HG02763 (cell line): ENCODE results near the gene MRPL42.
"Not testable (repeated sequence)": the region's sequence is repeated elsewhere in the genome, so short reads cannot be mapped to it uniquely, and the experiment has no call there.

Experiments
- ATAC-seq: cut with Tn5 transposase; IDR thresholded peaks from one replicate; pipeline ENCODE4 v1.9.1; 2021; ENCODE audit warnings: mild to moderate bottlenecking, moderate library complexity; ENCODE audit not compliant: unreplicated experiment

Gene MRPL42

GRCh38 chr12:93443576-93443975, 23.7 kb upstream of the MRPL42 start:
- no peak for ATAC-seq

DNA sequence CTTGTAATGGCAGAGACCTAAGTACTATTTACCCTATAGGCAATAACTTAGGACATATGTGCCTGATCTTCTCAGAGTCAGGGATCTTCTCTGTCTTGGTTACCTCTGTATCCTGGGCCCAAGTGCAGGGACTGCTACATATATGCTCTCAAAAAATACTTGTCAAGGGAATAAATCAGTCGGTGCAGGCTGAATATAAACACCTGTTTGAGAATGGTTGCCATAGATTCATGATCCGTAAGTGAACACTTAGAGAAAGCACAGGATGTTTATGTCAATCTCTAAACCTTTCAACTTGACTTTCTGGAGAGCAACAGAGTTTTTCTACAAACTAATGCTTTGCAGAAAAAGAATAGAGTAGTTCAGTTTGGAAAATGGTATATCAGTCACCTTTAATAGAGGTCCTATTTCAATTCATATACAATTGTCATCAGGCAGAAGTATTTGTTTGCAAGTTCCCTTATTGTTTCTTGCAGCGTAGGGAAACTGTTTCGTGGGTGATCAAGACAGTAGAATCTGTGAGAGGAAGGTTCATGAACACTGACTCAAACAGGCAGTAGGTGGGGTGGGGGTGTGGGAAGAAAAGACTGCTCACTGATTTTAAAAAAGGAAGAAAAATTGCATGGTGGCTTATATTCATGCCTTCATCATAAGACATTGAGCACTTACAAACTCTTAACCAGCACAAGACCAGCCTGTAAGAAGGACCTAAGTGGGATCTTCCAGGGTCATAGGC, 19.6 kb upstream of the MRPL42 start:
- no peak for ATAC-seq

DNA sequence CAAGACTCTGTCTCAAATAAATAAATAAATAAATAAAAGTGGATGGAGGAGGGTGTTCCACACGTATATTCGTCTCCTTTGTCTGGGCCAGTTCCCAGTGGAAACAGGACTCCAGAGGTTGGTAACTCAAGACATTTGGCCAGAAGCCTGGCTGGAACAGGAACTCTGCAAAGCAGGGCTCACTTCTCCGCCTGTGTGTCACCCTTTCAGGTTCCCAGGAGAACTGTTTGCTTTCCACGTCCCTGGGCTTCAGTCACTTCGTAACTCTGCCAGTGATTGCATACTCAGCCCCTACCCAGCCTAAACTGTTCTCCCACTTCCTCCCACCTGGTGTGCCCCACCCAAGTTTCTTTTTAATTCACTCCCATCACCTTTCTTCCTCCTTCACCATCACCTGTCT, 18.5 kb upstream of the MRPL42 start:
- no peak for ATAC-seq

DNA sequence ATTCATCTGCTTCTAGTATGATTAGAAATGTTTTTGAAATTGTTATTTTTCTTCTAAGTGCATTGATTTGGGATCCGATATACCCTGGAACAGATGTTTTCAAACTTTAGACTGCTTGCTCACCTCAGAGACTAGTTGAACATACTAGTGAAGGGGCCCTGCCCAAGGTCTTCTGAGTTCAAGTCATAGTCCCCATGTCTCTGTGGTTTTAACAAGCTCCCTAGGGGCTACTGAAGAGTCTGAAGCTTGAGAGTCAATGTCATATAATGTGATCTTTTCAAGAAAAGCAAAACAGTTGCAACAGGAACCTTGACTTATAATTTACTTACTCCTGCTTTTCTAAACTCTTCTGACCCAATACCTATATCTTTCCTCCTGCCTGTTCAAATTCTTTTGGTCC, 18.0 kb upstream of the MRPL42 start:
- peak; percentile 67 for ATAC-seq

DNA sequence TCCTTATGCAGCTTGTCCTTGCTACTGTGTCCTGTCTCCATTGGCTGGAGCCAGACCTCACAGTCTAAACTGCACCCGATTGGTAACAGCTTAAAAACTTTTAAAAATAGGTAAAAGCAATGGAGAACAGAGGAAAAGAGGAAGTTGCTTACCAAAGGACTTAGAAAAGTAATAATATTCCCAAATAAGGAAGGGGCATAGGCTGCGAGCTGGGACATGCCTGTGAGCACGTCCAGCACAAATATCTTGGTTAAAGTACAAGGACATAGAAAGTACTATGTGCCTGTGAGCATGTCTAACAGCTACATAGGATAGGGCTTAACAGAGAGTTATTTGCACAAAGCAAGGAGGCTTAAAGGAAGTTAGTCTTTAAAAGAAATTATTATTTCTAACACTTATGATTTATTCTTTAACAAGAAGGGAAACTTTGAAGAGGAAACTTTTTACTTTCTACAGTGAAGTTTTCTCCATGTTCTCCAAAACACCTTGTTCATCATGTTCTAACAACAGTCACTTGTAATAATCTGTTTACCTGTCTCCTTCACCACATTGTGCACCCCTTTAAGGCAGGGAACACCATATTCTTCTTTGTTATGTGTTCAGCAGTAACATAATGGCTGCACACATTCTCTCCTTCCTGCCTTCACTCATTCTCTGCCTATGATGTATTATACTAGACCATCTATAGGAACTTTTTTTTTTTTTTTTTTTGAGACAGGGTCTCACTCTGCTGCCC, 15.7 kb upstream of the MRPL42 start:
- no peak for ATAC-seq

DNA sequence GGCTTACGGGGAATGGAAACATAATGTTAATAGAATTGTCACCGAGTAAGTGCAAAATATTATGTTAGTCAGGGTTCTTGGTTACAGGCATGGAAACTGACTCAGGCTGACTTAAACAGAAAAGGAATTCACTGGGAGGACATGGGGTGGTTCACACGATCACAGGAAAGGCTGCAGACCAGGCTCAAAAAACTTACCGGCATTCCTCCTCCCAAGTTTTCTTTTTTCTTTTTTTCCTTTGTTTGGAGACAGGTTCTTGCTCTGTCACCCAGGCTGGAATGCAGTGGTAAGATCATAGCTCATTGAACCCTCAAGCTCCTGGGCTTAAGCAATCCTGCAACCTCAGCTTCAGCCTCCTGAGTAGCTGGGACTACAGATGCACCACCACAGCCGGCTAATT, 13.7 kb upstream of the MRPL42 start:
- no peak for ATAC-seq

DNA sequence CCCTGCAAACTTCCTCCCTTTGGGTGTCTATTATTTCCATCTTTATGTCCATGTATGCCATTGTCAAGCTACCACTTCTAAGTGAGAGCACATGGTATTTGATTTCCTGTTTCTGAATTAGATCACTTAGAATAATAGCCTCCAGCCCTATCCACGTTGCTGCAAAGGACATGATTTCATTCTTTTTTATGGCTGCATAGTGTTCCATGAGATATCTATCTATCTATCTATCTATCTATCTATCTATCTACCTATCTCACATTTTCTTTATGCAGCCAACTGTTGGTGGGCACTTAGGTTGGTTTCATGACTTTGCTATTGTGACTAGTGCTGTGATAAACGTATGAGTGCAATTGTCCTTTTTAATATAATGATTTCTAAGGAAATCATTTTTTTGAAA, 11.2 kb upstream of the MRPL42 start:
- ATAC-seq: no peak

- no peak for ATAC-seq
Observed at GRCh38 chr12:93459097-93459496, 8.2 kb upstream of the MRPL42 start.

DNA sequence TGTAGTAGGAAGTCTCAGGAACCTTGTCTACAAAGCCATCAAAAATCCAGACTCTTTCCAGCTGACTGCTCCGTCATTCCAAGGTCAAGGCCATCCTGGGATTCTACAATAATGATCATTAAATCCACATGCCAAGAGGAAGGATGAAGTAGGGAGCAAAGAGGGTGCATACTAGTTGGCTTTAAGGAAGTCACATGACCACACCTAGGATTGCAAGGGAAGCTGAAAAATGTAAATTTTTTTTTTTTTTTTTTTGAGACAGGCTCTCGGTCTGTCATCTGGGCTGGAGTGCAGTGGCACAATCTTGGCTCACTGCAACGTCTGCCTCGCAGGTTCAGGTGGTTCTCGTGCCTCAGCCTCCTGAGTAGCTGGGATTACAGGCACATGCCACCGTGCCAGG, 7.3 kb upstream of the MRPL42 start:
- no peak for ATAC-seq

- ATAC-seq: no peak
Observed at GRCh38 chr12:93460902-93461301, 6.4 kb upstream of the MRPL42 start.

DNA sequence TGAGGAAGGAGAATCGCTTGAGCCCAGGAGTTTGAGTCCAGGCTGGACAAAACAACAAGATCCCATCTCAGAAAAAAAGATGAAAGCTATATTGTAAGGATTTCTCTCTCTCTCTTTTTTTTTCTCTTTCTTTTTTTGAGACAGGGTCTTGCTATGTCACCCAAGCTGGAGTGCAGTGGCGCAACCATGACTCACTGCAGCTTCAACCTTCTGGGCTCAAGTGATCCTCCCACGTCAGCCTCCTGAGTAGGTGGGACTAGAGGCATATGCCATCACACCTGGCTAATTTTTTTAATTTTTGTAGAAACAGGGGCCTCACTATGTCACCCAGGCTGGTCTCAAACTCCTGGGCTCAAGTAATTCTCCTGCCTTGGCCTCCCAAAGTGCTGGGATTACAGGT, 5.8 kb upstream of the MRPL42 start:
- ATAC-seq: no peak

- ATAC-seq: no peak
Observed at GRCh38 chr12:93465841-93466240, 1.5 kb upstream of the MRPL42 start.

DNA sequence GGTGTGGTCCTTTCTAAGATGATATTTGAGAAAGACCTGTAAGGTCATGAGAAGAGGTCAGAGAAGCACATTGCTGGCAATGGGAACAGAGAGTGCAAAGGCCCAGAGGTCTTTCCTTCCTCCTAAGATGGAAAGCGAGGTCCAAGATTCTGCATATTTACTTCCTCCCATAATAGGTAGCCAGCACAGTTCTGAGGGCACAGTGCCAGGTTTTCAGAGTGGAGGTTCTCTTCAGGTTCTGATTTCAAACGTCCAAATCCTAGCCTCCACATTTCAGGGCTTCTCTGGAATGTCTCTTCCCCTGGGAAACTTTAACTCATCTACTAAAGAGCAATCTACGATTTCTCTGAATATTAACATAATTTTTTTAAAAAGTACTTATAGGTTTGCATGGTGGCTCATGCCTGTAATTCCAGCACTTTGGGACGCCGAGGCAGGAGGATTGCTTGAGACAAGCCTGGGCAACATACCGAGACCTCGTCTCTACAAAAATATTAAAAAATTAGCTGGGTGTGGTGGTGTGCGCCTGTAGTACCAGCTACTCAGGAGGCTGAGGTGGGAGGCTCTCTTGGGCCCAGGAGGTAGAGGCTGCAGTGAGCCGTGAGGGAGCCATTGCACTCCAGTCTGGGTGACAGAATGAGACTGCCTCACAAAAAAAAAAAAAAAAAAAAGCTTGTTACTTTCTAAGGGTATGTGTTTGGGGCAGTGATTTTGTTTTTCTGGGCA, 526 bp upstream of the MRPL42 start:
- ATAC-seq: no peak

DNA sequence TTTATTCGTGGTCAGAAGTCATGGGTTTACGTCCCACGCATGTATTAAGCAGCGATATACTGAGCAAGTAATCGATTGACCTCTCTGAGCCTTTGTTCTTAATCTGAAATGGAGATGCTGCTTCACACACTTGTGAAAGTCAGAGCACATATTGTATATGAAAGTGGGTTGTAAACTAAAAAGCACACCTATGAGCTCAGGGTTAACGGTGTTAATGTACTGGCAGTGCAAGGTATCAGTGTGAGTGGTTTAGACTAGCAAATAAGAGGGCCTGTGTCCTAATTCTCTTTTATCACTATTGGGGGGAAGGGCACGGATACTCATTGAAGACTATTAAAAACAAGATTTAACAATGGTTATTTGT, 676 bp downstream of the MRPL42 start:
- peak; percentile 13 for ATAC-seq

- ATAC-seq: no peak
Observed at GRCh38 chr12:93469386-93469785, 2.1 kb downstream of the MRPL42 start.

DNA sequence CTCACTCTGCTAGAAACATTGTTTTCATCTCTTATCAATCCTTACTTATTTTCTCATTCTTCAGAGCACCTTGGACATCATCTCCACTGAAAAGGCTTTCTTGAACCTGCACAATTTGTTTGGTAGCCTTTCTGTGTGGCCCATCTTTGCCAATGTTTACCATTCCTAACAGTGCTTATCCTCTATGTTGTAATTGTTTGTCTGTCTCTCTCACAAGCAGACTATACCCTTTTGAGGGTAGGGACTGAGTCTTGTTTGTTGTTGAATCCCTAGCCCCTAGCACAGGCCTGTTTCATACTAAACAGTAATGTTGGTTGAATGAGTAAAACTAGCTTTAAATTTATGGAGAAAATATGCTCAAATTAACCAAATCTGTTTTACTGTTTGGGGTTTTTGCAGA, 9.2 kb downstream of the MRPL42 start:
- ATAC-seq: no peak

DNA sequence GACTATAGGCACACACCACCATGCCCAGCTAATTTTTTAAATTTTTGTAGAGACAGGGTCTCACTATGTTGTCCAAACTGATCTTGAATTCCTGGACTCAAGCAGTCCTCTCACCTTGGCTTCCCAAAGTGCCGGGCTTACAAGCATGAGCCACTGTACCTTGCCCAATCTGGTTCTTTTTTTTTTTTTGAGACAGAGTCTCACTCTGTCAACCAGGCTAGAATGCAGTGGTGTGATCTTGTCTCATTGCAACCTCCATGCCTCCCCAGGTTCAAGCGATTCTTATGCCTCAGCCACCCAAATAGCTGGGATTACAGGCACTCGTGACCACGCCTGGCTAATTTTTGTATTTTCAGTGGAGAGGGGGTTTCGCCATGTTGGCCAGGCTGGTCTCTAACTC, 15.4 kb downstream of the MRPL42 start:
- no peak for ATAC-seq

- no peak for ATAC-seq
Observed at GRCh38 chr12:93483151-93483807, 16.0 kb downstream of the MRPL42 start.

GRCh38 chr12:93484315-93484981, 17.1 kb downstream of the MRPL42 start:
- ATAC-seq: no peak

- ATAC-seq: not testable (repeated sequence)
Observed at GRCh38 chr12:93492808-93493207, 25.5 kb downstream of the MRPL42 start.

- no peak for ATAC-seq
Observed at GRCh38 chr12:93494096-93494495, 26.8 kb downstream of the MRPL42 start.
